Daoy (cell line): Measurements from ENCODE around the gene PTPRN2. TPM values are rescaled to one million over a fixed set of nuclear protein-coding genes. Genes with fewer than 3 reads are reported as not detected.
A peak's percentile ranks its signal among the peaks of the same experiment; 100 is the strongest.
"Not testable (repeated sequence)": the region's sequence is repeated elsewhere in the genome, so short reads cannot be mapped to it uniquely, and the experiment has no call there.

ENCODE experiments used
- DNase-seq: peaks from one replicate; pipeline ENCODE4 v3.0.0-alpha.2; 2015; ENCODE audit warnings: low read depth
- total RNA-seq: library from RNA; depleted of rRNA; stranded (reverse); fragments of >200 nt; shearing (Covaris generic); gene quantifications from 2 replicates; pipeline ENCODE4 v1.2.3, GENCODE V29; 2014

Gene PTPRN2
- total RNA-seq, 1 experiment from 2014 or later = 8.3 TPM

GRCh38 chr7:158443688-158444483 is 143.7 kb downstream of the PTPRN2 start:
- DNase-seq = no peak

GRCh38 chr7:158443014-158443687 is 144.5 kb downstream of the PTPRN2 start:
- no peak for DNase-seq

GRCh38 chr7:158442260-158442659 is 145.4 kb downstream of the PTPRN2 start:
- no peak for DNase-seq

- DNase-seq = no peak
Observed at GRCh38 chr7:158439035-158439434, 148.6 kb downstream of the PTPRN2 start.

- DNase-seq = peak; percentile 85
Observed at GRCh38 chr7:158432369-158433341, 155.0 kb downstream of the PTPRN2 start.

GRCh38 chr7:158431941-158432347 is 155.7 kb downstream of the PTPRN2 start:
- peak; percentile 98 for DNase-seq

GRCh38 chr7:158431055-158431940 is 156.3 kb downstream of the PTPRN2 start:
- no peak for DNase-seq

- DNase-seq = no peak
Observed at GRCh38 chr7:158430308-158431034, 157.2 kb downstream of the PTPRN2 start.

GRCh38 chr7:158428837-158429753 is 158.5 kb downstream of the PTPRN2 start:
- no peak for DNase-seq

GRCh38 chr7:158428131-158428836 is 159.3 kb downstream of the PTPRN2 start:
- DNase-seq = no peak

GRCh38 chr7:158425676-158426075 is 161.9 kb downstream of the PTPRN2 start:
- DNase-seq = not testable (repeated sequence)

GRCh38 chr7:158424531-158424930 is 163.1 kb downstream of the PTPRN2 start:
- no peak for DNase-seq

GRCh38 chr7:158424011-158424410 is 163.6 kb downstream of the PTPRN2 start:
- DNase-seq = no peak

GRCh38 chr7:158422887-158423560 is 164.6 kb downstream of the PTPRN2 start:
- DNase-seq = no peak

- no peak for DNase-seq
Observed at GRCh38 chr7:158422196-158422886, 165.3 kb downstream of the PTPRN2 start.

- DNase-seq = no peak
Observed at GRCh38 chr7:158421361-158421760, 166.3 kb downstream of the PTPRN2 start.

- DNase-seq = no peak
Observed at GRCh38 chr7:158420591-158421340, 166.9 kb downstream of the PTPRN2 start.
